KBM-7 (cell line): Measurements from ENCODE around the gene SH3RF1.
A peak's percentile ranks its signal among the peaks of the same experiment; 100 is the strongest.
"Not testable (repeated sequence)": the region's sequence is repeated elsewhere in the genome, so short reads cannot be mapped to it uniquely, and the experiment has no call there.

Experiments used
- DNase-seq: peaks from one replicate; pipeline ENCODE4 v3.0.0-alpha.2; 2015
- in situ Hi-C: fragments of 300-500 bp; cut with MboI; formaldehyde crosslinking; loops from 2 replicates; pipeline ENCODE4 v1.14.3; 2020; ENCODE audit warnings: low sequenced_read_pairs, low pct_unique_long_range_greater_than_20kb, mixed read lengths

The SH3RF1 gene

GRCh38 chr4:169270810-169271691, at the start of gene SH3RF1:
TSS of gene SH3RF1 (minus strand) at chr4:169270956. CDS start at chr4:169269212, 1,744 bp downstream.
- in situ Hi-C loops: no loop called here
- DNase-seq: peak; percentile 85

GRCh38 chr4:169315530-169316343, 45.0 kb upstream of the SH3RF1 start:
- DNase-seq: no peak
- in situ Hi-C loops: no loop called here

- DNase-seq: no peak
- in situ Hi-C loops: no loop called here
These were observed 44.1 kb upstream of the SH3RF1 start for GRCh38 chr4:169314906-169315305.

GRCh38 chr4:169313732-169314131, 43.0 kb upstream of the SH3RF1 start:
- in situ Hi-C loops: no loop called here
- no peak for DNase-seq

- DNase-seq: no peak
- in situ Hi-C loops: no loop called here
These were observed 42.1 kb upstream of the SH3RF1 start for GRCh38 chr4:169312690-169313422.

GRCh38 chr4:169311643-169312365, 41.0 kb upstream of the SH3RF1 start:
- in situ Hi-C loops: no loop called here
- peak; percentile 80 for DNase-seq

- DNase-seq: no peak
- in situ Hi-C loops: no loop called here
These were observed 38.7 kb upstream of the SH3RF1 start for GRCh38 chr4:169309326-169309967.

- in situ Hi-C loops: no loop called here
- no peak for DNase-seq
These were observed 36.8 kb upstream of the SH3RF1 start for GRCh38 chr4:169307576-169307975.

- in situ Hi-C loops: no loop called here
- no peak for DNase-seq
These were observed 34.9 kb upstream of the SH3RF1 start for GRCh38 chr4:169305651-169306050.

- no peak for DNase-seq
- in situ Hi-C loops: no loop called here
These were observed 34.4 kb upstream of the SH3RF1 start for GRCh38 chr4:169305173-169305572.

GRCh38 chr4:169295822-169296221, 25.1 kb upstream of the SH3RF1 start:
- in situ Hi-C loops: no loop called here
- DNase-seq: no peak

- in situ Hi-C loops: no loop called here
- DNase-seq: peak; percentile 92
These were observed 22.8 kb upstream of the SH3RF1 start for GRCh38 chr4:169293343-169294176.

GRCh38 chr4:169287983-169288382, 17.2 kb upstream of the SH3RF1 start:
- DNase-seq: peak; percentile 84
- in situ Hi-C loops: not testable (repeated sequence)

- in situ Hi-C loops: no loop called here
- no peak for DNase-seq
These were observed 16.0 kb upstream of the SH3RF1 start for GRCh38 chr4:169286562-169287301.

- no peak for DNase-seq
These were observed 12.4 kb upstream of the SH3RF1 start for GRCh38 chr4:169283114-169283509.

GRCh38 chr4:169282429-169283113, 11.8 kb upstream of the SH3RF1 start:
- no peak for DNase-seq
- in situ Hi-C loops: no loop called here

More at GRCh38 chr4:169283114-169283509, 12.4 kb upstream of the SH3RF1 start:
- in situ Hi-C loops: no loop called here
